HepG2 (cell line): ENCODE data around the gene ZNF655. TPM values are rescaled to one million over a fixed set of nuclear protein-coding genes. Genes with fewer than 3 reads are reported as not detected.

Experiments used
- ATAC-seq: fragments of 200-7000 bp; cut with Tn5 transposase; 3 replicates; pipeline ENCODE4 v1.9.1; 2020; ENCODE audit warnings: mild to moderate bottlenecking, moderate library complexity
- BruUV-seq: library from RNA; stranded (reverse); fragments of 400-500 nt; replicated peaks from 2 replicates; lab custom pipeline; 2021; lab: Mats Ljungman, UMichigan
- CTCF ChIA-PET: fragments of 300-600 bp; formaldehyde crosslinking; extraction: SDS; loops from one replicate; lab custom pipeline; 2021; ENCODE audit warnings: low total read pairs, inconsistent platforms, low intra/inter-chr PET ratio; lab: Yijun Ruan, JAX
- POLR2A ChIA-PET: fragments of 350-600 bp; sonication (Branson Sonifier 250); formaldehyde crosslinking; loops from one replicate; lab custom pipeline; 2020; ENCODE audit warnings: antibody characterized with exemption, inconsistent platforms; lab: Yijun Ruan, JAX
- DNase-seq: peaks from one replicate; pipeline ENCODE4 v3.0.0-alpha.2; 2015; ENCODE audit warnings: low spot score
- FAIRE-seq: peaks from 3 replicates; lab custom pipeline; 2011; peaks lifted over from hg19 to GRCh38; lab: Jason Lieb, UNC
- H2AFZ ChIP-seq: one replicate; pipeline ENCODE4 v1.6.1; 2011; ENCODE audit warnings: low read length, inconsistent platforms
- H3K27ac ChIP-seq: fragments of 300-600 bp; 3 replicates; pipeline ENCODE4 v1.8.0; 2011; ENCODE audit warnings: mixed run types, mild to moderate bottlenecking, mixed read lengths, low read length, inconsistent platforms; ENCODE audit not compliant: insufficient read depth; ENCODE audit errors: extremely low read length
- H3K27me3 ChIP-seq, 2 experiments: fragments of 200-600 bp in 1 of 2; 2 replicates in 1 of 2; 3 replicates in 1 of 2; pipeline versions ENCODE4 v1.6.0 to v1.8.0; 2011; ENCODE audit warnings: low read length in 2 of 2, mild to moderate bottlenecking in 2 of 2, moderate library complexity in 2 of 2, inconsistent platforms in 1 of 2; ENCODE audit not compliant: insufficient read depth in 2 of 2, control insufficient read depth in 1 of 2
- H3K36me3 ChIP-seq, 2 experiments: fragments of 200-600 bp in 1 of 2; replicated peaks in 1 of 2; 2 replicates in 1 of 2; 3 replicates in 1 of 2; pipeline versions ENCODE4 v1.5.1 to v1.8.0; 2011; ENCODE audit warnings: low read length in 2 of 2, inconsistent platforms in 1 of 2; ENCODE audit not compliant: insufficient read depth in 2 of 2, control insufficient read depth in 1 of 2
- H3K4me1 ChIP-seq: 2 replicates; pipeline ENCODE4 v1.5.1; 2012; ENCODE audit warnings: low read length, inconsistent platforms; ENCODE audit not compliant: insufficient read depth
- H3K4me2 ChIP-seq: 2 replicates; pipeline ENCODE4 v1.6.0; 2011; ENCODE audit warnings: low read depth, low read length, inconsistent platforms
- H3K4me3 ChIP-seq, 3 experiments: fragments of 200-600 bp in 1 of 3; sonication (generic), shearing (Covaris generic) in 1 of 3; replicated peaks in 1 of 3; 2 replicates each; pipeline ENCODE4 v1.5.1; 2011 to 2016; ENCODE audit warnings: low read length in 3 of 3, inconsistent platforms in 2 of 3, low read depth in 2 of 3, mild to moderate bottlenecking in 2 of 3, control low read depth in 1 of 3, mixed read lengths in 1 of 3; ENCODE audit not compliant: insufficient read depth in 1 of 3
- H3K79me2 ChIP-seq: one replicate; pipeline ENCODE4 v1.6.1; 2011; ENCODE audit warnings: low read length, inconsistent platforms; ENCODE audit not compliant: insufficient read depth
- H3K9ac ChIP-seq: 2 replicates; pipeline ENCODE4 v1.6.0; 2011; ENCODE audit warnings: mild to moderate bottlenecking, low read depth, low read length, inconsistent platforms; ENCODE audit not compliant: insufficient read depth
- H3K9me3 ChIP-seq: 2 replicates; pipeline ENCODE4 v1.5.1; 2012; ENCODE audit warnings: mild to moderate bottlenecking, low read length
- H4K20me1 ChIP-seq: 2 replicates; pipeline ENCODE4 v1.6.0; 2011; ENCODE audit warnings: inconsistent platforms, mild to moderate bottlenecking, low read length, moderate library complexity; ENCODE audit not compliant: insufficient read depth
- ARNTL ChIP-seq: sonication (generic); formaldehyde crosslinking; IDR thresholded peaks from 2 replicates; pipeline ENCODE4 v1.4.0; 2020; ENCODE audit warnings: mild to moderate bottlenecking, missing genetic modification reagents
- HHEX ChIP-seq: IDR thresholded peaks from 2 replicates; pipeline ENCODE4 v1.6.1; 2016; ENCODE audit warnings: control low read depth
- HNRNPL ChIP-seq: fragments of 200-400 bp; formaldehyde crosslinking; IDR thresholded peaks from 2 replicates; pipeline ENCODE4 v1.6.1; 2017; ENCODE audit warnings: mild to moderate bottlenecking, low read depth, low read length
- MTF1 ChIP-seq: sonication (generic); formaldehyde crosslinking; IDR thresholded peaks from 2 replicates; pipeline ENCODE4 v1.5.0; 2020; ENCODE audit warnings: missing genetic modification reagents
- NR2F2 ChIP-seq: IDR thresholded peaks from 2 replicates; pipeline ENCODE4 v1.6.1; 2012; ENCODE audit warnings: low read depth, inconsistent platforms, borderline replicate concordance
- STAG1 ChIP-seq: sonication (generic); formaldehyde crosslinking; IDR thresholded peaks from 2 replicates; pipeline ENCODE4 v1.4.0; 2020; ENCODE audit warnings: missing genetic modification reagents
- TEAD3 ChIP-seq: optimal IDR thresholded peaks from 2 replicates; pipeline ENCODE3; 2016; ENCODE audit warnings: borderline replicate concordance
- ZKSCAN8 ChIP-seq: IDR thresholded peaks from 2 replicates; pipeline ENCODE4 v1.6.1; 2016; ENCODE audit warnings: borderline replicate concordance, missing genetic modification reagents, missing compliant biosample characterization
- ZNF616 ChIP-seq: sonication (generic); formaldehyde crosslinking; IDR thresholded peaks from 2 replicates; pipeline ENCODE4 v1.5.0; 2020; ENCODE audit warnings: low read depth, mild to moderate bottlenecking, missing genetic modification reagents
- ZNF644 ChIP-seq: IDR thresholded peaks from 2 replicates; pipeline ENCODE4 v1.6.1; 2016; ENCODE audit warnings: low read depth
- WGBS: methylation state at CpG from one replicate; pipeline ENCODE4 v1.1.6; 2017; ENCODE audit warnings: low lambda C conversion rate; 5-methylcytosine and 5-hydroxymethylcytosine counted together
- in situ Hi-C: cut with HindIII; loops from 2 replicates; pipeline ENCODE4 v1.10.0; 2017; ENCODE audit warnings: low pct_unique_long_range_greater_than_20kb; ENCODE audit not compliant: extremely low pct_ligation_motif_present
- intact Hi-C: fragments of 100-400 bp; cut with micrococcal nuclease; formaldehyde crosslinking; loops from one replicate; pipeline ENCODE4 v1.10.0; 2022; ENCODE audit not compliant: unreplicated experiment
- polyA plus RNA-seq, 8 experiments: library from polyadenylated mRNA; depleted of rRNA in 3 of 8; stranded (reverse) in 7 of 8; unstranded in 1 of 8; fragments of >200 nt; fragmentation: Illumina TruSeq in 4 of 8; extraction: Trizol in 4 of 8; gene quantifications; 2 replicates each; pipeline versions ENCODE4 v1.2.1 to v1.2.3, GENCODE V29; 2011 to 2016; ENCODE audit warnings: low read depth in 4 of 8, missing spikeins in 1 of 8, mixed read lengths in 1 of 8; ENCODE audit not compliant: insufficient read depth in 1 of 8
- total RNA-seq, 5 experiments: library from RNA; depleted of rRNA; stranded (reverse); fragments of >200 nt; fragmentation: Illumina TruSeq; extraction: Trizol; gene quantifications; 2 replicates each; pipeline ENCODE4 v1.2.3, GENCODE V29; 2016; ENCODE audit warnings: low read depth in 1 of 5
- TF ChIP-seq, protein P1 (sequence below): sonication (generic); formaldehyde crosslinking; IDR thresholded peaks from 2 replicates; pipeline ENCODE4 v1.4.0; 2020; ENCODE audit warnings: missing genetic modification reagents, borderline replicate concordance
- TF ChIP-seq, protein P2 (sequence below): sonication (generic); formaldehyde crosslinking; IDR thresholded peaks from 2 replicates; pipeline ENCODE4 v1.5.0; 2020; ENCODE audit warnings: missing genetic modification reagents
- TF ChIP-seq, protein P3 (sequence below): sonication (generic); formaldehyde crosslinking; IDR thresholded peaks from 2 replicates; pipeline ENCODE4 v1.5.0; 2020; ENCODE audit warnings: mild to moderate bottlenecking, missing genetic modification reagents, moderate library complexity

Gene ZNF655
- total and polyA plus RNA-seq, 2 of the 13 experiments (the other 11 are each of a cell fraction or from before 2014, with no cell fraction given): 53.4 to 75.6 TPM

DNA sequence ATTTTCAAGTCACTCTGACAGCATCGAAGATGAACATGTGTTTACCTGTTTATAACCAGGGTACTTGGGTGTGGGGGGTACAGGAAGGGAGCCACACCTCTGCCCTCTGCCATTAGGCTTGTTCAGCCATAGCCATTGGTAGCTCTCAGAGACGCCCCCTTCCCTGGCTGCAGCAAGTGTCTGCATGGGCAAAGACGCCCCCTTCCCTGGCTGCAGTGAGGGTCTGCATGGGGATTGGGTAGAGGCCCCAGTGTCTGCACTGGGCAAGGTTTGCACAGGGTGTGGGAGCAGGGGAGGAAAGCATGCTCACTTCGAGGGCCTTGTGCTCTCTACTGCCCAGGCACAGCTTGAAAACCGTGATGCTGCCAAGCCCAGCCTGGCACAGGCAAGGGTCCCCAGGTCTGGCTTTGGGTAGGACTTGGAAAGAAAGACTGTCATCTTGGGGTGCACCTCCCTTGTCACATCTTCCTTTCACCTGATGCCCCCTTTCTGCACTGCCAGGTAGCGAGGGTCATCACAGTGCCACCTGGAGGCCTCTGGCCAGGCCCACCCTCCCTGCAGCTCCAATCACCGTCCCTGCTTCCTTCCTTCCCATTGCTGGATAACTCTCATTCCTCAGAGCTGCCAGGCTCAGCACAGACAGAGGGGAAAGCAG lies 43.3 kb downstream of the ZNF655 start:
- ATAC-seq: peak; percentile 75
- no peak overlapping the region for H3K27ac ChIP-seq
- no peaks in the 10 kb centered on the region for H3K79me2 ChIP-seq

More for the DNA sequence above, 43.3 kb downstream of the ZNF655 start:
- no peaks in the 10 kb centered on the region for H3K36me3 ChIP-seq
- DNase-seq (no peak), FAIRE-seq (no peak)
- intact Hi-C loops: loop anchor here (1.0 kb wide), 1 partner anchor 14 kb away; no protein-coding TSS in a partner anchor
- no peak overlapping the region for H3K9ac ChIP-seq
- ChIA-PET POLR2A (interaction anchor here (1.6 kb wide), 1 partner anchor 43 kb away, joined by 5 read pairs; the partner anchor contains the start of gene ZNF655), CTCF (interaction anchor here (1.0 kb wide), 1 partner anchor 76 kb away, joined by 3 read pairs; no protein-coding TSS in a partner anchor)
- H2AFZ ChIP-seq: no peak overlapping the region
- peaks cover 24% of the 10 kb centered on the region for H3K4me1 ChIP-seq
- H3K4me3 ChIP-seq: no peak overlapping the region
- WGBS: 48% methylated on average over 3 of the region's 7 CpGs
- no peaks in the 10 kb centered on the region for H3K27me3 ChIP-seq
- no peaks in the 10 kb centered on the region for H4K20me1 ChIP-seq
- in situ Hi-C loops: no loop called here
- H3K9me3 ChIP-seq: no peaks in the 10 kb centered on the region
- peak overlapping the region; percentile 72; the same call in 1 of the 2 replicates for H3K4me2 ChIP-seq
- no TSS peak for BruUV-seq
- TF ChIP-seq ZNF616 (CRISPR knock-in tag) (no peak), NR2F2 (no peak), HHEX (CRISPR knock-in tag) (no peak), HNRNPL (0 out of 2 replicates have a peak, but pooled peaks have one; percentile 38), STAG1 (CRISPR knock-in tag) (peak; percentile 30), ARNTL (CRISPR knock-in tag) (no peak), ZNF644 (CRISPR knock-in tag) (no peak), TEAD3 (CRISPR knock-in tag) (peak; percentile 29), MTF1 (CRISPR knock-in tag) (no peak), ZKSCAN8 (CRISPR knock-in tag) (no peak)
- TF ChIP-seq, protein P1, sequence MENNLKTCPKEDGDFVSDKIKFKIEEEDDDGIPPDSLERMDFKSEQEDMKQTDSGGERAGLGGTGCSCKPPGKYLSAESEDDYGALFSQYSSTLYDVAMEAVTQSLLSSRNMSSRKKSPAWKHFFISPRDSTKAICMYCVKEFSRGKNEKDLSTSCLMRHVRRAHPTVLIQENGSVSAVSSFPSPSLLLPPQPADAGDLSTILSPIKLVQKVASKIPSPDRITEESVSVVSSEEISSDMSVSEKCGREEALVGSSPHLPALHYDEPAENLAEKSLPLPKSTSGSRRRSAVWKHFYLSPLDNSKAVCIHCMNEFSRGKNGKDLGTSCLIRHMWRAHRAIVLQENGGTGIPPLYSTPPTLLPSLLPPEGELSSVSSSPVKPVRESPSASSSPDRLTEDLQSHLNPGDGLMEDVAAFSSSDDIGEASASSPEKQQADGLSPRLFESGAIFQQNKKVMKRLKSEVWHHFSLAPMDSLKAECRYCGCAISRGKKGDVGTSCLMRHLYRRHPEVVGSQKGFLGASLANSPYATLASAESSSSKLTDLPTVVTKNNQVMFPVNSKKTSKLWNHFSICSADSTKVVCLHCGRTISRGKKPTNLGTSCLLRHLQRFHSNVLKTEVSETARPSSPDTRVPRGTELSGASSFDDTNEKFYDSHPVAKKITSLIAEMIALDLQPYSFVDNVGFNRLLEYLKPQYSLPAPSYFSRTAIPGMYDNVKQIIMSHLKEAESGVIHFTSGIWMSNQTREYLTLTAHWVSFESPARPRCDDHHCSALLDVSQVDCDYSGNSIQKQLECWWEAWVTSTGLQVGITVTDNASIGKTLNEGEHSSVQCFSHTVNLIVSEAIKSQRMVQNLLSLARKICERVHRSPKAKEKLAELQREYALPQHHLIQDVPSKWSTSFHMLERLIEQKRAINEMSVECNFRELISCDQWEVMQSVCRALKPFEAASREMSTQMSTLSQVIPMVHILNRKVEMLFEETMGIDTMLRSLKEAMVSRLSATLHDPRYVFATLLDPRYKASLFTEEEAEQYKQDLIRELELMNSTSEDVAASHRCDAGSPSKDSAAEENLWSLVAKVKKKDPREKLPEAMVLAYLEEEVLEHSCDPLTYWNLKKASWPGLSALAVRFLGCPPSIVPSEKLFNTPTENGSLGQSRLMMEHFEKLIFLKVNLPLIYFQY (CRISPR knock-in tag): no peak
- TF ChIP-seq, protein P2, sequence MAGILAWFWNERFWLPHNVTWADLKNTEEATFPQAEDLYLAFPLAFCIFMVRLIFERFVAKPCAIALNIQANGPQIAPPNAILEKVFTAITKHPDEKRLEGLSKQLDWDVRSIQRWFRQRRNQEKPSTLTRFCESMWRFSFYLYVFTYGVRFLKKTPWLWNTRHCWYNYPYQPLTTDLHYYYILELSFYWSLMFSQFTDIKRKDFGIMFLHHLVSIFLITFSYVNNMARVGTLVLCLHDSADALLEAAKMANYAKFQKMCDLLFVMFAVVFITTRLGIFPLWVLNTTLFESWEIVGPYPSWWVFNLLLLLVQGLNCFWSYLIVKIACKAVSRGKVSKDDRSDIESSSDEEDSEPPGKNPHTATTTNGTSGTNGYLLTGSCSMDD: no peak
- TF ChIP-seq, protein P3, sequence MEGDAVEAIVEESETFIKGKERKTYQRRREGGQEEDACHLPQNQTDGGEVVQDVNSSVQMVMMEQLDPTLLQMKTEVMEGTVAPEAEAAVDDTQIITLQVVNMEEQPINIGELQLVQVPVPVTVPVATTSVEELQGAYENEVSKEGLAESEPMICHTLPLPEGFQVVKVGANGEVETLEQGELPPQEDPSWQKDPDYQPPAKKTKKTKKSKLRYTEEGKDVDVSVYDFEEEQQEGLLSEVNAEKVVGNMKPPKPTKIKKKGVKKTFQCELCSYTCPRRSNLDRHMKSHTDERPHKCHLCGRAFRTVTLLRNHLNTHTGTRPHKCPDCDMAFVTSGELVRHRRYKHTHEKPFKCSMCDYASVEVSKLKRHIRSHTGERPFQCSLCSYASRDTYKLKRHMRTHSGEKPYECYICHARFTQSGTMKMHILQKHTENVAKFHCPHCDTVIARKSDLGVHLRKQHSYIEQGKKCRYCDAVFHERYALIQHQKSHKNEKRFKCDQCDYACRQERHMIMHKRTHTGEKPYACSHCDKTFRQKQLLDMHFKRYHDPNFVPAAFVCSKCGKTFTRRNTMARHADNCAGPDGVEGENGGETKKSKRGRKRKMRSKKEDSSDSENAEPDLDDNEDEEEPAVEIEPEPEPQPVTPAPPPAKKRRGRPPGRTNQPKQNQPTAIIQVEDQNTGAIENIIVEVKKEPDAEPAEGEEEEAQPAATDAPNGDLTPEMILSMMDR (CRISPR knock-in tag): peak; percentile 66
